GM12874 (cell line): Measurements from ENCODE around the gene FOXRED2.

Source experiments
- TF ChIP-seq, protein P1 (sequence below): IDR thresholded peaks from 2 replicates; pipeline ENCODE4 v1.5.1; 2011; ENCODE audit warnings: low read depth, mild to moderate bottlenecking, control low read depth, low read length, moderate library complexity; ENCODE audit not compliant: insufficient read depth

Gene FOXRED2

DNA sequence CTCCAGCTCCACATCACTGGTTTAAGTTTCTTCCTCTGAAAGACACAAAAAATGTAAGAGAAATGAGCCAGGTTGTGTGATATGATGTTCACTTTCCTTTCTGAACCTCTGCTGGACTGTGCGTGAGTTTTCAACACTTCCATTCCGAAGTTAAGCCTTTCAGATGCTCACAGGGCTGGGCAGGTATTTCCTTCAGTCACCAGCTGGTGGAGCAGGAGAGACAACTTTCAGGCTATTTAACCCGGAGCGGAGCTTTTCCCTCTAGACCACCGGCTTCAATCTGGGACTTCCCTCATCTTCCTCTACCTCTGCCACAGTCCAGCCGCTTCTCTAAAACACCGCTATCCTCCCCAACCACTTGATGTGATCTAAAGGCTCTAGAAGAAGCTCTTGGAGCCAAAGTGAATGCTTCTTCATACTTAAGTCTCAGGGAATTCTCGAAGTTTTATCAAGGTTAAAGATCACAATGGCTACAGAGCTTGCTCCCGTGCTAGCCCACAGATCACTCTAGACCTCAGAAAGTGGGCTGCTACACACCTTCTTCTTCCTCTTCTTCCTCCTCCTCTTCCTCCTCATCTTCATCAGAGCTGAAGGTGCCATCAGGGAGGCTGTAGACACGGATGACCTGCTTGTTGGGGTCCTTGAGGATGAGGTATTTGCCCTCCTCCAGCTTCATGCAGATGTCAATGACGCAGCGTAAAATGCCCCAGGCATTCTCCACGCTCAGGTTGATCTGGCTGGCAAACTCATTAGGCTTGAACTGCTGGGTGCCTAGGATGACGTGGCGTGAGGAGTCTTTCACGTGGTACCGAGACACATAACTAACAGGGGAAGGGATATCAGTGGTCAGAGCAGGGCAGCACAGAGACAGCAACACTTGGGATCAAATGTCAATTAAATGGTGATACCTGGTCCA is 4.4 kb upstream of the FOXRED2 start:
- TF ChIP-seq, protein P1, sequence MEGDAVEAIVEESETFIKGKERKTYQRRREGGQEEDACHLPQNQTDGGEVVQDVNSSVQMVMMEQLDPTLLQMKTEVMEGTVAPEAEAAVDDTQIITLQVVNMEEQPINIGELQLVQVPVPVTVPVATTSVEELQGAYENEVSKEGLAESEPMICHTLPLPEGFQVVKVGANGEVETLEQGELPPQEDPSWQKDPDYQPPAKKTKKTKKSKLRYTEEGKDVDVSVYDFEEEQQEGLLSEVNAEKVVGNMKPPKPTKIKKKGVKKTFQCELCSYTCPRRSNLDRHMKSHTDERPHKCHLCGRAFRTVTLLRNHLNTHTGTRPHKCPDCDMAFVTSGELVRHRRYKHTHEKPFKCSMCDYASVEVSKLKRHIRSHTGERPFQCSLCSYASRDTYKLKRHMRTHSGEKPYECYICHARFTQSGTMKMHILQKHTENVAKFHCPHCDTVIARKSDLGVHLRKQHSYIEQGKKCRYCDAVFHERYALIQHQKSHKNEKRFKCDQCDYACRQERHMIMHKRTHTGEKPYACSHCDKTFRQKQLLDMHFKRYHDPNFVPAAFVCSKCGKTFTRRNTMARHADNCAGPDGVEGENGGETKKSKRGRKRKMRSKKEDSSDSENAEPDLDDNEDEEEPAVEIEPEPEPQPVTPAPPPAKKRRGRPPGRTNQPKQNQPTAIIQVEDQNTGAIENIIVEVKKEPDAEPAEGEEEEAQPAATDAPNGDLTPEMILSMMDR: peak; percentile 57

DNA sequence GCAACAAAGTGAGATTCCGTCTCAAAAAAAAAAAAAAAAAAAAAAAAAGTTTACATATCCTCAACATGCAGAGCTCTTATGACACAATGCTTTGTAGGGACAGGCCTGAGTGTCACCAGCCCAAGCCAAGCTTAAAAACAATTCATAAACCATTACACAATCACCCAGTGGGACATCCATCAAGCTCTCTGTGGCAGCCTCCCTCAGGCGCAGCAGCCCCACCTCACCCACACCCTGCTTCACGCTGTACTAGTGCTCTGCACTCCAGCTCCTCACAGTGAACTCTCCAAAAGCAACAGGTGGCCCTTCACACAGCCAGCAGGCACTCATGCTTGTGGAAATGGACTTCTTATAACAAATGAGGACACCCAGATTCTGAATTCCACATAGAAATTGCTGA is 3.5 kb upstream of the FOXRED2 start:
- TF ChIP-seq, protein P1: no peak

DNA sequence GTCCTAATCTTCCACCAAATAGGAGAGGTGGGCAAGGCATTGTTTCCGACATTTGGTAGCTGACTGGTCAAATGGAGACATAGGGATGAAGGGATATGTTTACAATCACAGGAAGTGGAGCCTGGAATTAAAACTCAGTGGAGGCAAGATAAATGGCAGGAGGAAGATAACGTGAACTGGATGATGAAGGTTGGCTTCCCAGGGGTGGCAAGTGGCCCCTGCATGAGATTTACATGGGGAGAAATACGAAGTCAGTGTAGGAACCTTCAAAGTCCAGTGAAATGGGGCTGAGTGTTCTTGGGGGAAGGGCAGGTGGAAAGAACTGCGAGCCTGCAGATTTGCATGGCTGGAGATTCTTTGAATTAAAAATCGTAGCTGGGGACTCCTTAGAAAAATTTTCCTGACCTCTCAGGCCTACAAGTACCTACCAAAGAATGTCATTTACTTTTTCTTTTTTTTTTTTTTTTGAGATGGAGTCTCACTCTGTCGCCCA is 724 bp upstream of the FOXRED2 start:
- TF ChIP-seq, protein P1: no peak

DNA sequence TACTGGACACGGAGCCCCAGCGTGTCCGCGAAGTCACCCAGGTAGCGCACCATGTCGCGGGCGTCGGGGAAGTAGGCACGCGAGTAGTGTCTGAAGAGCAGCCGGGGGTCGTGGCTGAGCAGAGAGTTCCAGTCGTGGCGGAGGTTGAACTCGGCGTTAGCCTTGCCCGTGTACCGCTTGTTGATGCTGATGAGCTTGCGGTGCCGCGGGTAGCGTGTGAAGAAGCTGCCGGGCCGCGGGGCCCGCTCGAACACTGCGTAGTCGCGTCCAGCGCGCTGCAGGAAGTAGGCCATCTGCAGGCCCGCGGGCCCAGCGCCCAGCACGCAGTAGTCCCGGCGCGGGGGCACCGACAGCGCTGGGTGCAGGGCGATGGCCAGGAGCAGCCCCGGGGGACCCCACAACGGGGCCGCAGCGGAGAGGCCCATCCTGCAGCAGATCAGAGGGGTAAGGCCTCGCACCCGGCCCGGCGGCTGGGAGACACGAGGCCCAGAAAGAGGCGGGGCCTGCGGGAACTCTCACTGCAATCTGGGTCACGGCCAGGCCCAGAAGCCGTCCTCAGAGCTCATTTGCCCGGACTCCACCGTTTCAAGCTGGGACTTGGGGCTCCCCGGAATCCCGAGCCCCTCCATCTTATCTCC is 723 bp downstream of the FOXRED2 start:
- TF ChIP-seq, protein P1: no peak

DNA sequence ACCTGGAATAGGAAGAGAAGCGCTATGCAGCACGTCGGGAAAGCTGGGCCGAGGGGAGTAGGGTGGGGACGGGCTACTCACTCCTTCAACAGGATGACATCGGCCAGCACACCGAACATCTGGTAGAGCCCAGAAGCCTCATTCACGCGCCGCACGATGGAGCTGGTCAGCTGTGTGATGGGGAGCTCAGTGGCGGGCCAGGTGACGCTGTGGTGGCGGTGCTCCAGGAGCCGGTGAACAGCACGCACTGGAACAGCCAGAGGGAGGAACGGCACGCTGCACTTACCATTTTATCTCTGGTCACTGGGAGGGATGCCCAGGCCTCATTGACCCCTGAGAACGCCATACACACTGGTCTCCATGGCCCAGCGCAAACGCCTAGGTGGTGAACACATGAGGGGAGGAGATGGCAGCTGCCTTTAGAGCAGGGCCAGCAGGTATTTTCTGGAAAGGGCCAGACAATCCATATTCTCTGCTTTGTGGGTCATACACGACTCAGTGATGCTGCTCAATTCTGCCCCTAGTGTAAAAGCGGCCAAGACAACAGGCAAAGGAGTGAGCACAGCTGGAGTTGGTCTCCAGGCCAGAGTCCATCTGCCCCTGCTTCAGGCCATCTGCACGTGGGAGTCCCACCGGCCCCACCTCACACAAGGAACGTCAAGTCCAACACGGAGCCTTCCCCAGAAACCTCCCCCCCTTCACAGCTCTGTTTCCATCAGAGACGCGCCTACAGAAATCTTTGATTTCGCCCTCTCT is 8.8 kb downstream of the FOXRED2 start:
- TF ChIP-seq, protein P1: no peak

DNA sequence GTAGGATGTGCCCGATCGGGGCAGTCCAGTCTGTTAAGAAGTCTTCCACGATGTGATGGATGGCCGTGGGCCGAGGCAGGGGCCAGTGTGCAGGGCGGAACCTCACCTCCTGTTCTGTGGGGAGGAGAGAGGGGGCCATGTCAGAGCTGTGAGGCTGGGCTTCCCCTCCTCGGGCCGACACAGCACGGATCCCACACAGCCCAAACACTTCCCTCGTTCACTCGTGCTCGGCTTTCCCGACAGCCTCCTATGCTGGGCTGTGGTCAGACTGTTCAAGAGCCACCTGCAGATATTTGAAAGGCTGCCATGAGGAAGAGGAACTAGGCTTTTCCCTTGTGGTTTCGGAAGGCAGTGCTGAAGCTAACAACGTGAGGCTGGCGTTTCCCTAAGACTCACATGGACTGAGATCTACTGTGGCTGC is 13.1 kb downstream of the FOXRED2 start:
- TF ChIP-seq, protein P1: no peak

DNA sequence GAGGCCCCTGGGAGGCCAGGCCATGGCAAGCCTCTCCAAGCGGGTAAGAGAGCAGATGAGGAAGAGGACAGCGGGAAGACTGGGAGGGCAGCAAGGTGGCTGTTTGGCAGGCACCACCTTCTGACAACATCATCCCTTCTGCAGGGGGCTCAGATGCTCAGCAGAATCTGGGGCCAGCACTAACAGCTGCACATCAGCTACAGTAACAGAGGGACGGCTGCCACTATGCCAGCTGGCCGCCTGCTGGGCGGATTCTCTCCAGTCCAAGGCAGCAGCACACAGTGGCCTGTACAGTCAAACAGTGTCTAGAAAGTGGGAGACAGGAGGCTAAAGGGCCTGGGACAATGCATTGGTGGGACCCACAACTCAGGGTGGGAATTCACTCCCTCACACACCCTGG is 14.7 kb downstream of the FOXRED2 start:
- TF ChIP-seq, protein P1: no peak
